ENCODE measurements around the gene MIGA1. TPM values are rescaled to one million over a fixed set of nuclear protein-coding genes. Genes with fewer than 3 reads are reported as not detected.
"Not testable (repeated sequence)": the region's sequence is repeated elsewhere in the genome, so short reads cannot be mapped to it uniquely, and the experiment has no call there.

MIGA1 gene
- total RNA-seq, 1 donor from 2014 or later, result 8.6 TPM

- Mint-ChIP-seq H3K4me1 (ENCODE audit: low read depth) (no peaks in the 10 kb centered on the region), H3K4me3 (no peak overlapping the region), H3K27me3 (ENCODE audit: insufficient read depth) (no peaks in the 10 kb centered on the region), H3K9me3 (no peaks in the 10 kb centered on the region), H3K27ac (no peak overlapping the region), H3K36me3 (ENCODE audit: low read depth) (no peaks in the 10 kb centered on the region)
- DNase-seq (ENCODE audit: low spot score), result no peak
- intact Hi-C loops (cut with micrococcal nuclease), result no loop called here
Measured at GRCh38 chr1:77768006-77768405, 11.4 kb upstream of the MIGA1 start.

DNA sequence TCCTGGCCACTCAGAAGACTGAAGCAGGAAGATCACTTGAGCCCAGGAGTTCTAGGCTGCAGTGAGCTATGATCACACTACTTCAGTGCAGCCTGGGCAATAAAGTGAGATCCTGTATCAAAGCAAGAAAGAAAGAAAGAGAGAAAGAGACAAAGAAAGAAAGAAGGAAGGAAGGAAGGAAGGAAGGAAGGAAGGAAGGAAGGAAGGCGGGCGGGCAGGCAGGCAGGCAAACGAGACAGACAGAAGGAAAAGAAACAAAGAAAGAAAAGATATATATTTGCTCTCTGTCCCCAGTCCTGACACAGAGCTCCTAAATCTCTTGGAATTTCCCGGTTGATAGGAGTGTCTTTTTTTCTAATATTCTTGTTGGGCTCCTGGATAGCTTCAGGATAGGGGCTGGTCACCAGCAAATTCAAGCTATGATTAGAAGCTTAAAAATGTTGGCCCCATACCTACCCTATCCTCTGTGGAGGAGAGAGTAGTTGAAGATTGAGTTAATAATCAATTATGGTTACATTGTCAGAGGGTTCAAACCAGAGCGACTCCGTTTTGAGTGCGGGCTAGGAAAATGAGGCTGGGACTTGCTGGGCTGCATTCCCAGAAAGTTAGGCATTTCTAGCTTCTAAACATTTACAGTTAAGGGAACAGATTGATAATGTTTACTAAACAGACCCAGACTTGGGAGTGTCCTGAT, 3.3 kb upstream of the MIGA1 start:
- peaks cover 4% of the 10 kb centered on the region for H3K36me3 Mint-ChIP-seq (ENCODE audit: low read depth)
- H3K4me1 Mint-ChIP-seq (ENCODE audit: low read depth), result peaks cover 21% of the 10 kb centered on the region
- H3K9me3 Mint-ChIP-seq, result no peaks in the 10 kb centered on the region
- no peak for DNase-seq (ENCODE audit: low spot score)
- intact Hi-C loops (cut with micrococcal nuclease), result no loop called here
- H3K27me3 Mint-ChIP-seq (ENCODE audit: insufficient read depth), result peaks cover 4% of the 10 kb centered on the region
- no peak overlapping the region for H3K27ac Mint-ChIP-seq
- no peak overlapping the region for H3K4me3 Mint-ChIP-seq

DNA sequence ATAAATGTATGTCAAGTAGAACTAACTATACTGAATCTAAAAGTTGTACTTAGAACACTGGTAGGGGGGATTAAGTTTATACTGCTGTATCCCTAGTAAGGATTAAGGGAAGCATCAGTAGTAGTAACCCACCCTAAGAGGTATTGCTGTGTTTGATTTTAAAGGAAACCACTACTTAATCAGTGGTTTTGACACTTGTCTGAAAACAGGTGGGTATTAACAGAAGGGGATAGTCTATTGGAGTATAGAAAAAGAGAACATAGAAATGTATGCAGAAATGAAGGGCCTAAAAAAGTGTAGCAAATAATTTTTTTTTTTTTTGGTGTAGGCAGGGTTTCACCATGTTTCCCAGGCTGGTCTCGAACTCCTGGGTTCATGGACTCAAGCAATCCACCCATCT, 2.2 kb downstream of the MIGA1 start:
- DNase-seq (ENCODE audit: low spot score), result no peak
- H3K4me3 Mint-ChIP-seq, result peak overlapping the region; percentile 98
- H3K4me1 Mint-ChIP-seq (ENCODE audit: low read depth), result peaks cover 39% of the 10 kb centered on the region
- peaks cover 32% of the 10 kb centered on the region for H3K36me3 Mint-ChIP-seq (ENCODE audit: low read depth)
- intact Hi-C loops (cut with micrococcal nuclease), result no loop called here
- H3K27me3 Mint-ChIP-seq (ENCODE audit: insufficient read depth), result peaks cover 2% of the 10 kb centered on the region
- H3K27ac Mint-ChIP-seq, result no peak overlapping the region
- H3K9me3 Mint-ChIP-seq, result peaks cover 6% of the 10 kb centered on the region

- peaks cover 38% of the 10 kb centered on the region for H3K36me3 Mint-ChIP-seq (ENCODE audit: low read depth)
- no peaks in the 10 kb centered on the region for H3K27me3 Mint-ChIP-seq (ENCODE audit: insufficient read depth)
- DNase-seq (ENCODE audit: low spot score), result no peak
- peaks cover 39% of the 10 kb centered on the region for H3K4me1 Mint-ChIP-seq (ENCODE audit: low read depth)
- peaks cover 8% of the 10 kb centered on the region for H3K9me3 Mint-ChIP-seq
- H3K27ac Mint-ChIP-seq, result no peak overlapping the region
- intact Hi-C loops (cut with micrococcal nuclease), result no loop called here
- H3K4me3 Mint-ChIP-seq, result no peak overlapping the region
Measured at GRCh38 chr1:77783141-77783540, 3.7 kb downstream of the MIGA1 start.

DNA sequence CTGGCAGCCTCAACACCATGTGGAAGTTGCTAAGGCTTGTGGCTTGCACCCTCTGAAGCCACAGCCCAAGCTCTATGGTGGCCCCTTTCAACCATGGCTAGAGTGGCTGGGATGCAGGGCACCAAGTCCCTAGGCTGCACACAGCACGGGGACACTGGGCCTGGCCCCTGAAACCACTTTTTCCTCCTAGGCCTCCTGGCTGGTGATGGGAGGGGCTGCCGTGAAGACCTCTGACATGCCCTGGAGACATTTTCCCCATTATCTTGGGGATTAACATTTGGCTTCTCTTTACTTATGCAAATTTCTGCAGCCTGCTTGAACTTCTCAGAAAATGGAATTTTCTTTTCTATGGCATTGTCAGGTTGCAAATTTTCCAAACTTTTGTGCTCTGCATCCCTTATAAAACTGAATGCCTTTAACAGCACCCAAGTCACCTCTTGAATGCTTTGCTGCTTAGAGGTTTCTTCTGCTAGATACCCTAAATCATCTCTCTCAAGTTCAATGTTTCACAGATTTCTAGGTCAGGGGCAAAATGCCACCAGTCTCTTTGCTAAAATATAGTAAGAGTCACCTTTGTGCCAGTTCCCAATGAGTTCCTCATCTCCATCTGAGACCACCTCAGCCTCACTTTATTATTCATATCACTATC, 6.8 kb downstream of the MIGA1 start:
- H3K27ac Mint-ChIP-seq; H3K4me3 Mint-ChIP-seq; H3K27me3 Mint-ChIP-seq (ENCODE audit: insufficient read depth); intact Hi-C loops (cut with micrococcal nuclease); DNase-seq (ENCODE audit: low spot score); H3K9me3 Mint-ChIP-seq: not testable (repeated sequence)
- peaks cover 41% of the 10 kb centered on the region for H3K36me3 Mint-ChIP-seq (ENCODE audit: low read depth)
- peaks cover 17% of the 10 kb centered on the region for H3K4me1 Mint-ChIP-seq (ENCODE audit: low read depth)

- intact Hi-C loops (cut with micrococcal nuclease), result no loop called here
- no peak overlapping the region for H3K4me3 Mint-ChIP-seq
- no peak for DNase-seq (ENCODE audit: low spot score)
- H3K36me3 Mint-ChIP-seq (ENCODE audit: low read depth), result peaks cover 12% of the 10 kb centered on the region
- no peaks in the 10 kb centered on the region for H3K9me3 Mint-ChIP-seq
- H3K4me1 Mint-ChIP-seq (ENCODE audit: low read depth), result peaks cover 5% of the 10 kb centered on the region
- H3K27me3 Mint-ChIP-seq (ENCODE audit: insufficient read depth), result no peaks in the 10 kb centered on the region
- no peak overlapping the region for H3K27ac Mint-ChIP-seq
Measured at GRCh38 chr1:77794550-77794949, 15.1 kb downstream of the MIGA1 start.

- Mint-ChIP-seq H3K27ac (no peak overlapping the region), H3K36me3 (ENCODE audit: low read depth) (peaks cover 12% of the 10 kb centered on the region), H3K4me3 (no peak overlapping the region), H3K9me3 (no peaks in the 10 kb centered on the region), H3K27me3 (ENCODE audit: insufficient read depth) (no peaks in the 10 kb centered on the region), H3K4me1 (ENCODE audit: low read depth) (peaks cover 5% of the 10 kb centered on the region)
- no peak for DNase-seq (ENCODE audit: low spot score)
- intact Hi-C loops (cut with micrococcal nuclease), result no loop called here
Measured at GRCh38 chr1:77796695-77797405, 17.4 kb downstream of the MIGA1 start.

DNA sequence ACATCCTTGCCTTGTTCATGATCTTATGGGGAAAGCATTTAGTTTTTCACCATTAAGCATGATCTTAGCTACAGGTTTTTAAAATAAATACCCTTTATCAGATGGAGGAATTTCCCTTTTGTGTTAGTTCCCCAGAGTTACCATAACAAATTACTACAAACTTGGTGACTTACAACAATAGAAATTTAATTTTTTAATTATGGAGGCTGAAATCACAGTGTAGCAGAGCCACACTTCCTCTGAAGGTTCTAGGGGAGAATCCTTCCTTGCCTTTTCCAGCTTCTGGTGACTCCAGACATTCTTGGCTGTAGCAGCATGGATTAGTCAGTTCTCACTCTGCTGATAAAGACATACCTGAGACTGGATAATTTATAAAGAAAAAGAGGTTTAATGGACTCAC, 18.5 kb downstream of the MIGA1 start:
- no peak for DNase-seq (ENCODE audit: low spot score)
- Mint-ChIP-seq H3K4me1 (ENCODE audit: low read depth) (no peaks in the 10 kb centered on the region), H3K36me3 (ENCODE audit: low read depth) (peaks cover 9% of the 10 kb centered on the region), H3K27me3 (ENCODE audit: insufficient read depth) (no peaks in the 10 kb centered on the region), H3K27ac (no peak overlapping the region), H3K9me3 (no peaks in the 10 kb centered on the region), H3K4me3 (no peak overlapping the region)
- intact Hi-C loops (cut with micrococcal nuclease), result no loop called here

DNA sequence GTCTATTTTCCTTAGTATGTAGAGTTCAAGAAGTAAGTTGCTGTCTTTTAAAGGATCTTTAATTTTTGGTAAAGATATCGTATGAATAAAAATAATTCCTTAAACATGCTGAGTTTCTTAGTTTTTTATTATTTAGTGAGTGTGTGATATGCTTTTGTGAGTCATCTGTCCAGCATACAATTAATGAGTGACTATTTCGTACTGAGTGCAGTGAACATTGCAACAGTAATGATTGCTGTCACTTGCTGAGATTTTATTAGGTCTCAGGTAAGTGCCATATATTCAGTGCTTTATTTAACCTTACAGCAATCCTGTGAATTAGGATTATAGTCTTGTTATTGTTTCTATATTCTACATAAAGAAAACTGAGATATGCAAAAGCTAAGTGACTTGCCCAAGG, 22.6 kb downstream of the MIGA1 start:
- no peaks in the 10 kb centered on the region for H3K4me1 Mint-ChIP-seq (ENCODE audit: low read depth)
- no peak overlapping the region for H3K4me3 Mint-ChIP-seq
- no peaks in the 10 kb centered on the region for H3K9me3 Mint-ChIP-seq
- DNase-seq (ENCODE audit: low spot score), result no peak
- peaks cover 17% of the 10 kb centered on the region for H3K36me3 Mint-ChIP-seq (ENCODE audit: low read depth)
- intact Hi-C loops (cut with micrococcal nuclease), result no loop called here
- no peak overlapping the region for H3K27ac Mint-ChIP-seq
- no peaks in the 10 kb centered on the region for H3K27me3 Mint-ChIP-seq (ENCODE audit: insufficient read depth)

- H3K4me3 Mint-ChIP-seq, result no peak overlapping the region
- no peak overlapping the region for H3K27ac Mint-ChIP-seq
- intact Hi-C loops (cut with micrococcal nuclease), result no loop called here
- no peaks in the 10 kb centered on the region for H3K4me1 Mint-ChIP-seq (ENCODE audit: low read depth)
- H3K36me3 Mint-ChIP-seq (ENCODE audit: low read depth), result peaks cover 18% of the 10 kb centered on the region
- no peaks in the 10 kb centered on the region for H3K9me3 Mint-ChIP-seq
- H3K27me3 Mint-ChIP-seq (ENCODE audit: insufficient read depth), result no peaks in the 10 kb centered on the region
- DNase-seq (ENCODE audit: low spot score), result no peak
Measured at GRCh38 chr1:77803371-77803770, 23.9 kb downstream of the MIGA1 start.

DNA sequence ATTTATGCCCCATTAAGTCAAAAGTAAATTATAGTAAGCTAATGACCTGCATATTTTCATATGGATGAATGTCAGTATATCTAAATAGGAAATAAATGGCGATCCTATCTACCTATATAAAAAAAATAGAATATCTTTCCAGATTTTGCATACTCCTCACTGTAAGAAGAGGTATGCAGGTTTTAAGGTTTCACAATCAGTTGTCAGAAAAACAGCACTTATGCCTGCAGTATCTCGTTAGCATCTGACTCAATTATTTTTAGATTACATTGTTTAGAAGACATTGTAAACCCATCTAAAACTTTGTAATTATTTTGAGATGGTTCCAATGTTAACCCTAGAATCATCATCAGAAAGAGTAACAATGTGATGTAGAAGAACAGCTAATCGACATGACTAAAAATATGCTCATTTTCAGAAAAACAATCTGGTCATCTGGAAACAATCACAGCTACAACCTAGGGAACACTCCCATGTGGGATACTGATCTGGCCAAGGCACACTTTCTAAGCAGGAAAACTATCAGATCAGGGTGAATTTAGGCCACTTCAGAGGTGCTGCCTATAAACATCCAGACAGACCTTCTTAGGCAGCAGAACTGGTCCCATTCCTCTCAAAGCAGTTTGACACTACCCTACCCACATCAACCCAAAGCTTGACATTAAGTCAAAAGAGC, 30.5 kb downstream of the MIGA1 start:
- H3K36me3 Mint-ChIP-seq (ENCODE audit: low read depth), result peaks cover 22% of the 10 kb centered on the region
- H3K4me3 Mint-ChIP-seq; H3K27ac Mint-ChIP-seq; H3K4me1 Mint-ChIP-seq (ENCODE audit: low read depth); intact Hi-C loops (cut with micrococcal nuclease); H3K27me3 Mint-ChIP-seq (ENCODE audit: insufficient read depth); DNase-seq (ENCODE audit: low spot score); H3K9me3 Mint-ChIP-seq: not testable (repeated sequence)

GRCh38 chr1:77811589-77811988, 32.1 kb downstream of the MIGA1 start:
- intact Hi-C loops (cut with micrococcal nuclease); H3K27ac Mint-ChIP-seq; H3K4me3 Mint-ChIP-seq; DNase-seq (ENCODE audit: low spot score); H3K9me3 Mint-ChIP-seq; H3K4me1 Mint-ChIP-seq (ENCODE audit: low read depth); H3K27me3 Mint-ChIP-seq (ENCODE audit: insufficient read depth): not testable (repeated sequence)
- H3K36me3 Mint-ChIP-seq (ENCODE audit: low read depth), result peaks cover 15% of the 10 kb centered on the region
